Measurements from ENCODE around the gene BDKRB1.

The BDKRB1 gene

DNA sequence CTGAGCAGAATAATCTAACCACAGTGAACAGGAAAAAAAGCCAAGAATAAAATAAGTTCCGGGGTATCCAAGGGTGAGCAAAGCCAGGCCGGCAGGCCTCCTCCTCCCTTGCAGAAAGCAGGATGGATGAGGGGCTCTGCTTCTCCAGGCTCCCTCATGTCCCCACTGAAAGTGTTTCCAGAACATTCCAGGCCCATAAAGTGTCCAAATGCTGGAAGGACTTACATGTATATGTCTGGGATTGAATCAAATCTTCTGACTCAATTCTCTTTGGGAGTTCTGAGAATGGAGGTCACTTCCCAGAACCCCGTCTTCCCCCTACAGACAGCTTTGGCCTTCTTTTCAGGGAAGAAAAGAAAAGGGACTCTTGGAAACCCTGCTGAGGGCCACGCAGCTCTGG is 25.0 kb upstream of the BDKRB1 start:
- no peaks in the 10 kb centered on the region for H3K4me1 ChIP-seq (ENCODE audit: control insufficient read depth, low read length)
- no peaks in the 10 kb centered on the region for H3K36me3 ChIP-seq (ENCODE audit: control insufficient read depth, low read length)
- H3K9me3 ChIP-seq (ENCODE audit: control insufficient read depth, insufficient read depth, low read length), result no peaks in the 10 kb centered on the region
- TF ChIP-seq, protein P1, sequence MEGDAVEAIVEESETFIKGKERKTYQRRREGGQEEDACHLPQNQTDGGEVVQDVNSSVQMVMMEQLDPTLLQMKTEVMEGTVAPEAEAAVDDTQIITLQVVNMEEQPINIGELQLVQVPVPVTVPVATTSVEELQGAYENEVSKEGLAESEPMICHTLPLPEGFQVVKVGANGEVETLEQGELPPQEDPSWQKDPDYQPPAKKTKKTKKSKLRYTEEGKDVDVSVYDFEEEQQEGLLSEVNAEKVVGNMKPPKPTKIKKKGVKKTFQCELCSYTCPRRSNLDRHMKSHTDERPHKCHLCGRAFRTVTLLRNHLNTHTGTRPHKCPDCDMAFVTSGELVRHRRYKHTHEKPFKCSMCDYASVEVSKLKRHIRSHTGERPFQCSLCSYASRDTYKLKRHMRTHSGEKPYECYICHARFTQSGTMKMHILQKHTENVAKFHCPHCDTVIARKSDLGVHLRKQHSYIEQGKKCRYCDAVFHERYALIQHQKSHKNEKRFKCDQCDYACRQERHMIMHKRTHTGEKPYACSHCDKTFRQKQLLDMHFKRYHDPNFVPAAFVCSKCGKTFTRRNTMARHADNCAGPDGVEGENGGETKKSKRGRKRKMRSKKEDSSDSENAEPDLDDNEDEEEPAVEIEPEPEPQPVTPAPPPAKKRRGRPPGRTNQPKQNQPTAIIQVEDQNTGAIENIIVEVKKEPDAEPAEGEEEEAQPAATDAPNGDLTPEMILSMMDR (IDR thresholded peaks at IDR 0.05; ENCODE audit: low read depth, low read length, poor library complexity, severe bottlenecking), result no peak
- no peak for TF ChIP-seq EZH2phosphoT487 (IDR thresholded peaks at IDR 0.05; ENCODE audit: borderline replicate concordance, low read length)
- H3K9me2 ChIP-seq (replicated peaks; ENCODE audit: control insufficient read depth, low read length), result no peaks in the 10 kb centered on the region
- H3K4me2 ChIP-seq (ENCODE audit: low read length), result no peak overlapping the region
- no peaks in the 10 kb centered on the region for H4K20me1 ChIP-seq (ENCODE audit: control insufficient read depth, insufficient read depth, low read depth, low read length)
- no peaks in the 10 kb centered on the region for H3K27me3 ChIP-seq (ENCODE audit: control insufficient read depth, low read length)
- no peaks in the 10 kb centered on the region for H3F3A ChIP-seq (ENCODE audit: control insufficient read depth, insufficient read depth)
- no peak overlapping the region for H3K27ac ChIP-seq (ENCODE audit: low read depth, low read length)
- no peak overlapping the region for H3K4me3 ChIP-seq (ENCODE audit: low read length)
- H3K79me2 ChIP-seq (ENCODE audit: control insufficient read depth, low read length), result no peaks in the 10 kb centered on the region

DNA sequence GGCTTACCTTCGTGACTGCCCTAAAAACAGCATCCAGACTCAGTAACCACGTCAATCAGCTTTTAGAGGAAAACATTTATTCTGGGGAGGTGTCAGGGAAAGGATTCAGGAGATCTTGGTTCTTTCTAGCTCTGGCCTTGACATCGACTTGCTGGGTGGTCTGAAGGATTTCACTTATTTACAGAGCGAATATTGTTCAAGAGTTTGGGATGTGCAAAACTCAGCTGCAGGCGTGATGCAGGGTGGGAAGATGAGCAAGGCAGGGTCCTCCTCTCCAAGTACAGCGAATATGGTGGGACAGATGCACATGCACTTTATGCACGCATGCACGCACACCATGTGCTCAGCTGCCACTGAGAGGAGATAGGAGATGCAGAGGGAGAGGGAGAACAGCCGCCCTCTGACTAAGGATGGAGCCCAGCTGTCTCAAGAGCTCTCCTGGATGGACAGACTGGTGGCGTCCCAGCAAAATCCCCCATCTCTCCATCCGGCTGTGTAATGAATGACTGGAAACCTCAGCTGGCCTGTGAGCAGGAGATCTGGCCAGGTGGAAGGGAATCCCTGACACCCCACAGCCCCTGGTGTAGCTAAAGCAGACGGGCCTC is 24.4 kb upstream of the BDKRB1 start:
- Histone ChIP-seq H3K27ac (ENCODE audit: low read depth, low read length) (no peak overlapping the region), H3F3A (ENCODE audit: control insufficient read depth, insufficient read depth) (no peaks in the 10 kb centered on the region), H3K4me2 (ENCODE audit: low read length) (no peak overlapping the region), H3K79me2 (ENCODE audit: control insufficient read depth, low read length) (no peaks in the 10 kb centered on the region), H3K36me3 (ENCODE audit: control insufficient read depth, low read length) (no peaks in the 10 kb centered on the region), H3K4me1 (ENCODE audit: control insufficient read depth, low read length) (no peaks in the 10 kb centered on the region), H3K4me3 (ENCODE audit: low read length) (no peak overlapping the region), H3K9me2 (replicated peaks; ENCODE audit: control insufficient read depth, low read length) (no peaks in the 10 kb centered on the region), H3K9me3 (ENCODE audit: control insufficient read depth, insufficient read depth, low read length) (no peaks in the 10 kb centered on the region), H4K20me1 (ENCODE audit: control insufficient read depth, insufficient read depth, low read depth, low read length) (no peaks in the 10 kb centered on the region), H3K27me3 (ENCODE audit: control insufficient read depth, low read length) (no peaks in the 10 kb centered on the region)
- TF ChIP-seq EZH2phosphoT487 (IDR thresholded peaks at IDR 0.05; ENCODE audit: borderline replicate concordance, low read length), result no peak
- TF ChIP-seq, protein P1 (IDR thresholded peaks at IDR 0.05; ENCODE audit: low read depth, low read length, poor library complexity, severe bottlenecking), result no peak

DNA sequence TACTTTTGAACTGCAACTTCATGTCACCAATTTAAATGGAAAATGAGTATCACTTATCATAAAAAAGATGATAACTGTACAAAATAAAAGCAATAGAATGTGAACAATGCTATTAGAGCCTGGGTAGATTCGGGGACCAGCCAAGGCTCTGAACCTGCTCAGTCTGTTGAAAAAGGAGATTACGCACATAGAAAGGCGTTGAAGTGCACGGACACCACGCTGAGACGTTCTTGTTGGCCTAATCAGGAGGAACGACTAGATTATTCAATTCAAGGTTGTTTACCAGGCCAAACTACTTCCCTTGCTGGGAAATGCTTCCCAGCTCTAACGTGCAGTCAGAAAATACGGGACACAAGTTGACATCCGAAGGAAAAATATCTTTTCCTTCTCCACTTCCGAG is 23.5 kb upstream of the BDKRB1 start:
- Histone ChIP-seq H3K4me2 (ENCODE audit: low read length) (no peak overlapping the region), H3K27me3 (ENCODE audit: control insufficient read depth, low read length) (peaks cover 3% of the 10 kb centered on the region; the same call in 1 of the 2 replicates), H3K9me2 (replicated peaks; ENCODE audit: control insufficient read depth, low read length) (no peaks in the 10 kb centered on the region), H4K20me1 (ENCODE audit: control insufficient read depth, insufficient read depth, low read depth, low read length) (no peaks in the 10 kb centered on the region), H3K9me3 (ENCODE audit: control insufficient read depth, insufficient read depth, low read length) (no peaks in the 10 kb centered on the region), H3K4me3 (ENCODE audit: low read length) (no peak overlapping the region), H3K36me3 (ENCODE audit: control insufficient read depth, low read length) (no peaks in the 10 kb centered on the region), H3K79me2 (ENCODE audit: control insufficient read depth, low read length) (no peaks in the 10 kb centered on the region), H3K4me1 (ENCODE audit: control insufficient read depth, low read length) (no peaks in the 10 kb centered on the region), H3K27ac (ENCODE audit: low read depth, low read length) (no peak overlapping the region), H3F3A (ENCODE audit: control insufficient read depth, insufficient read depth) (no peaks in the 10 kb centered on the region)
- TF ChIP-seq EZH2phosphoT487 (IDR thresholded peaks at IDR 0.05; ENCODE audit: borderline replicate concordance, low read length), result no peak
- TF ChIP-seq, protein P1 (IDR thresholded peaks at IDR 0.05; ENCODE audit: low read depth, low read length, poor library complexity, severe bottlenecking), result no peak

All from DOHH2 (cell line).